Stimulated activated CD4-positive, alpha-beta T cell treated with anti-CD3 and anti-CD28 coated beads, Interleukin-15, amount 100 ng/mL, for 1 hour (primary cell): ENCODE measurements around the gene TMEM242.

ENCODE experiments used
- DNase-seq, 2 donors: peaks; one replicate each; pipeline ENCODE4 v3.0.0-alpha.2; 2020; ENCODE audit warnings: low read depth in 1 of 2, low spot score in 1 of 2

TMEM242 gene

GRCh38 chr6:157290797-157291196 is 32.5 kb downstream of the TMEM242 start:
- DNase-seq: no peak

GRCh38 chr6:157289764-157290163 is 33.6 kb downstream of the TMEM242 start:
- DNase-seq: no peak

GRCh38 chr6:157288575-157288974 is 34.7 kb downstream of the TMEM242 start:
- DNase-seq: no peak

GRCh38 chr6:157287923-157288322 is 35.4 kb downstream of the TMEM242 start:
- no peak for DNase-seq

- no peak for DNase-seq
Measured at GRCh38 chr6:157287247-157287850, 36.0 kb downstream of the TMEM242 start.

GRCh38 chr6:157285422-157285779 is 37.9 kb downstream of the TMEM242 start:
- no peak for DNase-seq

GRCh38 chr6:157284738-157285421 is 38.4 kb downstream of the TMEM242 start:
- DNase-seq: no peak

GRCh38 chr6:157283900-157284737 is 39.2 kb downstream of the TMEM242 start:
- DNase-seq: no peak

- no peak for DNase-seq
Measured at GRCh38 chr6:157283330-157283898, 39.9 kb downstream of the TMEM242 start.

GRCh38 chr6:157282284-157282683 is 41.0 kb downstream of the TMEM242 start:
- no peak for DNase-seq

- no peak for DNase-seq
Measured at GRCh38 chr6:157281570-157281969, 41.7 kb downstream of the TMEM242 start.

- no peak for DNase-seq
Measured at GRCh38 chr6:157280947-157281346, 42.4 kb downstream of the TMEM242 start.

- no peak for DNase-seq
Measured at GRCh38 chr6:157280157-157280556, 43.2 kb downstream of the TMEM242 start.

- no peak for DNase-seq
Measured at GRCh38 chr6:157278171-157278570, 45.1 kb downstream of the TMEM242 start.

GRCh38 chr6:157276731-157277130 is 46.6 kb downstream of the TMEM242 start:
- no peak for DNase-seq

- DNase-seq: no peak
Measured at GRCh38 chr6:157276134-157276532, 47.2 kb downstream of the TMEM242 start.

GRCh38 chr6:157274471-157275226 is 48.7 kb downstream of the TMEM242 start:
- peak; percentile 66 to 78 for DNase-seq

GRCh38 chr6:157273756-157274470 is 49.4 kb downstream of the TMEM242 start:
- DNase-seq: peak; percentile 46 to 49

GRCh38 chr6:157272866-157273755 is 50.2 kb downstream of the TMEM242 start:
- DNase-seq: no peak
